Activated CD4-positive, alpha-beta T cell treated with anti-CD3 and anti-CD28 coated beads for 4 hours (primary cell): ENCODE results near the gene LRRC4.

ENCODE experiments used
- DNase-seq, 2 donors: peaks; one replicate each; pipeline ENCODE4 v3.0.0-alpha.2; 2020

Gene LRRC4

DNA sequence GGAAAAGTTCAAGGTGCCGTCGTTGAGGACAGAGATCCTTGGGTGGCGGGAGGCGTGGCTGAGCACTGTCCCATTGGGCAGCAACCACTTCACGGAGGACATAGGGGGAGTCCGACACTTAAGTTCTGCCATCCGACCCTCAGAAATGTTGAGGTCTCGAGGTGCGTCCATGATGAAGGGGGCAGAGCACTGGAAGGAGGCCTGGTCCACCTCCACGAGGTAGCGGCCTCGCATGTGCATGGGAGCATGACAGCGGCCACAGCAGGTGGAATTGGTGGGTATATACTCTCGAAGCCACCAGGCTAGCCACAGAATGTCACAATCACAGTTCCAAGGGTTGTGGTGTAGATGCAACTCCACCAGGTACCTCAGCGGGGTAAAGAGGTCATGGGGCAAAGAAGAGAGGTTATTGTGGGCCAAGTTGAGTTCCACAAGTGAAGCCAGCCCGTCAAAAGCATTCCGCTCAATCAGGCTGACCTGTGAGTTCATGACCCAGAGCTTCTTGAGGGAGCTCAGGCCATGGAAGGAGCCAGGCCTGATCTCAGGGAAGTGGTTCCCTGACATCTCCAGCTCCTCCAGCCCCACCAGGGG is 1.7 kb downstream of the LRRC4 start:
- no peak for DNase-seq

DNA sequence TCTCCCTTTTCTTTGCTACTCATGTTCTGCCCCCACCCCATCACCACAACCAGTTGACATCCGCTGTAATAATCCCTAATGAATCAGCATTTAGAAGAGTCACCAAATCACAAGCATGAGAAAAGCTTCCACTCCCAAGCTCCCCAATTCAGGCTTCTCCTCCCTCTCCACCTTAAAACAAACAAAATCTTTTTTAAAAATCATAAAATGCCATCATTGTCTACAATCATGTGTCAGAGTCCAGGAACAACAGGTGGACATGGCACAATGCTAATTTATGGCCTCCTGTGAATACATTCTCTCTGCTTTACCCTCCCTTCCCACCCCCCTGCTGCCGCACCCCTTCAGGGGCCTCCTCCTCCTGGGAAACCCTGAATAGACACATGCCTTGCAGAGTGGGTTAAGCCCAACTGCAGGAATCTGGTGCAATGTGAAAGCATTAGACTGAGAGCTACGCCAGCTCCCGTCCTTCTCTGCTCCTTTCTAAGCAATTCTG is 3.7 kb downstream of the LRRC4 start:
- DNase-seq = no peak

DNA sequence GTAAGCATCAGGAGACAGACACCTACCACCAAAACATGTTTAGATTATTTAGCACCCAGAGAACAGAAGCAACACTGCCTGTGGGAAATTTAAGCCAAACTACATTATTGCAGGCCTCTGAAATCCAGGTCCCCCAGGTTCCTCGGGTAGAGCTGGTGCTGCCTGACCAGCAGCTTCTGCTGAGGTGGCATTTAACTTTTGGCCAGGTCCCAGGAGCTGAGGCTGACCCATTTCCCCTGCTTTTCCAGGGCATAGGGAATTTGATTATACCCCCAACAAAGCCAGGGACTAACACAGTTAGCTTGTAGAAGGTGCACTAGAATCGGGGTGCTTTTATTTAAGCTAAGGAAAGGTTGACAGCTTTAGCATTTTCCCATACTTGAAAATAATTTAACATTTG is 4.7 kb downstream of the LRRC4 start:
- no peak for DNase-seq

DNA sequence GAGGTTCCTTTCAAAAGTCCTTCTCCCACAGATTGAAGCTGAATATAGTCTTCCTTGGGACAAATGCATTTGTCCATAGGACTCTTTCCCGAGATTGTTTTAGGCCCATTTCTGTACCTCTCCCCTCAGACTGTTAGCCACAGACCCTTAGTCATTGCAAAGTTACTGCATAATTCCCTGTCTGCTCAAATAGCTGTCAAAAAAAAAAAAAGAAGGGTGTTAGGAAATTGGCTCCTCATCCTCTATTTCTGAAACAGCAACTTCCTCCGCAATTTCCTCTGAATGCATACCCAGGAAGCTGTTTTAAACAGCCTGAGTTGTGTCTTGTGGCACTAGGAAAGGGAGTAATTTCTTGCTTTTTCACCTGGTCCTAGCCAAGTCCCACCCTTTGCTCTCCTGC is 5.4 kb downstream of the LRRC4 start:
- no peak for DNase-seq

DNA sequence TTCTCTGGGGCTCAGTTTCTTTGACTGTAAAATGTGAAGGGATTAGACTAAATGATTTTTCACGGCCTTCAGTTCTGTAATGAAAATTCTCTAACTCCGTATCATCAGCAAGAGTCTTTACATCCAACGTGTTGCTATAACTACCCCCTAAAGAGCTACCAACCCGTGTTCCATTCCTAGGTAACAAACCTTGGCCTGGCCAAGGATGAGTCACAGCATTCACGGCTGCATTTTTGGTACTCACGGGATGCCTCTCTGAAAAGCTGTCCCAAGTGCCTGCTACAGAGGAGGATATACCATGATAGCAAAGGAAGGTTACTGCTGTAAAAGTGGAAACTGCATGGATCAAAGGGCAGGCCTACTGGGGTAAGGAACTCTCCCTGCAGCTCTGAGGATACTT is 5.9 kb downstream of the LRRC4 start:
- DNase-seq = no peak

DNA sequence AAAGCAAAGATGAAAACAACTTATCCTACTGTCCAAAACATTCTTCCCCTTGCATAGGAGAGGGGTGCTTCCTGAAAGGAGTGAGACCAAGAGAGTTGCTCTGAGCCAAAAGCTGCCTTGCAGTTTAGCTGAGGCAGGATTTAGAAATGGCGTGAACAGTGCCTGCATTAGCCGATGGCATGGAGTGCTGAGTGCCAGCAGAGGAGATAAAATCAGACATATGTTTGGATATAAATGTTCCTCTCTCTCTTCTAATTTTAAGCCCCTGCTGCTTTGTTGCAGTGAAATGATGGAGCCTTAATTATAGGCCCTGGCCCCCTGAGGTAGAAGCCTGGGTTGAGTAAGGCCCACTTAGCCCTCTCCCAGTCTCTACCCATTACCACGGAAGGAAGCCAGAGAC is 7.1 kb downstream of the LRRC4 start:
- DNase-seq = no peak

DNA sequence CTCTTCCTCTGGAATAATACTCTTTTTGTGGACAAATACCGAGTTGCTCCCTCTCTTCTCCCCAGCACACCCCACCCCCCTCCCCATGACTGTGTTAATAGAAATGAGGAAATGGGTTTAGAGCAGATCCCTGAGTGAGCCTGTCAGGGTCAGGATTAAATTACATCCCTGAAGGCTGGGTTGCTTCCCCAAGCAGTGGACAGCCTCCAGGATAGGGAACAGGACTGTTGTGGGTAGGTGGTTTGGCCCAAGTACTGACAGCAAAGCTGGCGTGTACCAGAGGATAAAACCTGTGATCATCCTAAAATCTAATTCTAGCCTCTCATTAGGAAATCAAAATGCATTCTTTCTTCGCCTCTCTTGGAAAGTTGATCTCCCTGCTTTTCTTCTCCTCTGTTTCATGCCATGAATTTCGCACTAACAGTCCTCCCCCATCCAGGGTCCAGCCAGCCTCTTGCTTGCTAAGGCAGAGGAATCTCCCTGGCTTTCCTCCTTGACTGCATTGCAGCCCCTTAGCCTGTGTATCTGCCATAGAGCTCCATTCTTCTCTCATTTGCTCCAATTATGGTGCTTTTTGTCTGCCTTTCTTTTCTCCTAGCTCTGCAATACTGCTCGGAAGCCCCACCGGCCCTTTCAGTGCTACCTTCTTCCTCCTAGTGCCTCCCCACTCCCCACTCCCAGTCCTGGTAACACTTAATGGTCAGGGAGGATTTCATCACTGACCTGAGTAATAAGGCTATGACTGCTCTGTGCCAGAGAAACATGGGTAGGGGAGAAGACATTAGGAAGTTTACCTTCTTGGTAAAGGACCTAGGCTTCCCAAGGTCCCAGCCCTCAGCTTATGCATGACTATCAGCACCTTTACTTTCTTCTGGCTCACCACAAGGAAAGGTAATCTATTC is 8.4 kb downstream of the LRRC4 start:
- DNase-seq = no peak

DNA sequence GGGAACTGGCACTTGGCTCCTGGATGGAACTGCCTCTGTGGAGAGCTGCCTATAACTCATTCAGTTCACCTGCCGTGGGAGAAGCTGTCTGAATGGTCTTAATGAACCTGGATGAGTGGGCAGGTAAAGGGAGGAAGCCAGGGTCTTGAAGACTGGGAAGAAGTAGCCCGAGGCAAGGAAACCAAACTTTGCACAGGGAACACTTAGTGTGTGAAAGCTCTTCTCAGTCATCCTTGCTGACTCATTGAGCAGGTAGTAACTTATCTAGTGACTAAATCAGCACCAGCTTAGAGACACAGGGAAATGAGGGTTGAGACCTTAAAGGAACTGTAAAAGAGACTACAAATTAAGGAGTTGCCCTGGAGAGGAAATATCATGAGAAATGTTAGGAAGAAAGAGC is 9.9 kb downstream of the LRRC4 start:
- no peak for DNase-seq

DNA sequence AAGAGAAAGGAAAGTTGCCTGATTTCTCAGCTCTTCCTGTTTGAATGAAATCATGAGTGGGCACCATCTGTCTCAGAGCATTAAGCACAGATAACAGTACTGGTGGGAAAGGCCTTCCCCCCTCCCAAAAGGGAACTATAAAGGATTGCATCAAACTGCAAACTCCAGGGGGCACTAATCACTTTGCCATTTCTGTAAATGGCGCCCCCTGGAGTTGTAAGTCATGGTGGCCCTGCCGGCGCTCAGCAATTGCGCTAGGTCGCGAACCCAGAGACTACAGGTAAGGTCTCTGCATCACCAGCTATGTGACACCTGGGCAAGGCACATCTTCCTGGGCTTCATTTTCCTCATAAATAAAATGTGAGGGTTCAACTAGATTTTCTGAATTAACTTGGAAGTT is 11.1 kb downstream of the LRRC4 start:
- no peak for DNase-seq

DNA sequence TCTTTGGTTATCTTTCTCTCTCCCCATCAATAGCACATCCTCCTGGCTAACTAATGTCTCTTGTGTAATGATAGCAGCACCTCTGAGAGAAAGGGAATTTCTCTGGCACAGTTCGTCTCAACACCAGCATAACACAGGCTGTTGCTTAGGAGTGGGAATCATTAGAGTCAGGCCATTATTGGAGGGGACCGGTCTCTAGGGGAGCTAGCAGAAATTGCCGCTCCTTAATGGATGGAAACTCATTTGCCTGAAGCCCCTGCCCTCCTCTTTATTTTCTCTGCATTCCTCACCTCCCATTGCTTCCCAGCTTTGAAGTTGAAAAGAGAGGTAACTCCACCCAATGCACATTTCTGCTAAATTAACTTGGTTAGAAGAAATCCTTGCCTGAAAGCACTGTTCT is 11.9 kb downstream of the LRRC4 start:
- DNase-seq = no peak

DNA sequence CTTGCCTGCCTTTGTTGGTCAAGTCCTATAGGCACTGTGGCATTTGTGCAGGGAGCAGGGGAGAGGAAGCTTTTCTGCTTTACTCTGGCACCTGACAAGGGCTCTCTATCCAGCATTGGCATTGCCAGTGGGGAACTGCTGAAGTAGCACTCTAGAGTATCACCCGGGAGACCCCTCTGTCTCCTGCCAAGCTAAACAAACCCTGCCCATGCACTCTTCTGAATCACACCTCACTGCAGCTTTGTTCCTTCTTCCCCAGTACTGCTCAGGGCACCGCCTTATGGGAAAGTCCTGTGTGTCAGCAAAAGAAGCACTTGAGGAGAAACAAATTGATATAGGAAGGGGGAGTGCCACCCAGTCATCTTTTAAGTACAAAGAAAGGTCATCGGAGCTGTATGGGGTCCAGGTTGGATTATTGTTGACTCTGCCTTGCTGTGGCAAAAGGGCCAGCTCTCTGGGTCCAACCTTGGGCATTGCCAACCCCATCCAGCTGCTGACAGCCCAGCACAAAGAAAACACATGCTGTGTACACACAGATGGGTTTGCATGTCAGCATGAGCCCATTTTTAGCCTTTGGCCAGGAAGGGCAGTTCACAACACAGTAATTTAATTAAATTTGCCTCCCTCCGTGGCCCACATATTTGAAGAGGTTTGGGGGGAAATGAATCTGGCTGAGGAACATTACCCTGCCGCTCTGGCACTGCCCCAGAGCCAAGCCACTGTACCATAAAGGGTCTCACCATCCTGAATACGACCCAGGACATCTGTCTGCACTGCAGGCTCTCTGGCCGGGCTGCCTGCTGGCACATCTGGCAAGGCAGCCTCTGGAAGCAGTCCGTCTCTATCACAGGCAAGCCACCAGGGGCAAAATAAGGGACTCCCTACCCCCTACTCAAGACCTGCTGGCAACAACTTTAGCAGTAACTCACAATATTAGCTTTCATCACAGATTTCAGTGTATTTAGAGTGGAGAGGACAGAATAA is 13.1 kb downstream of the LRRC4 start:
- DNase-seq = no peak

DNA sequence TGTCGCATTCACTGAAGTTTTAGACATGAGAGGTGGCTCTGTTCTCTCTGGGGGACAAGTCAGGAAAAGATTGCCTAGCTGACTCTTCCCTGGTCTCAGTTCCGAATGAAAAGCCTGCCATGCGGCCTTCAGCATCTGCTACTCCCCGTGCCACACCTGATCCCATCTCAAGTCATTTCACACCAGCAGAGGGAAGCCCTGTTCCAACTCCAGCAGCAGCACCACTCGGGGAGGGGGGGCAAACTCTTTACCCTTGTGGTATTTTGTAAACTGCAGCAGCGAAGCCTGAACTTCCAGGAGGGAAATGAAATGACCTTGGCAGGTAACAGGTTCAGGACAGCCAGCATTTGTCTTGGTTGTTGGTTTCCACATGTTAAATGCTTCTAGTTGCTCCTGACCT is 13.8 kb downstream of the LRRC4 start:
- DNase-seq = no peak

DNA sequence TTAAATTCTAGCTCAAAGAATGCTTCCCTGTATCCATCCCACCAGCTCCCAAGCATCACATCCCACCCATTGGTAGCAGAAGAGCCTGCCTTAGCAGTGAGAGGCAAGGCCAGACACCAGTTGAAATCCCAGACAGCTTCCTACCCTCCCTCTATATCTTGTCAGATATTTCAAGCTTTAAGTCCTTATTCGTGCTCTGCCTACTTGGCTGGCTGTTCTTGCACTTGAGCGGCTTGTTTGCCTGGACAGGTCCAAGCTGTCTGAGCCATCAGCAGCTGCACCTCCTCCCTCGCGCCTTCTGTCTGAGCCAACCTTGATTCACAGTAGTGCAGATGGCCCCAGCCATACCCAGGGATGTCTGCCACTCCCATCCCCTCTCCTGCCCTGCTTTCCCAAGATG is 16.4 kb downstream of the LRRC4 start:
- DNase-seq = no peak

DNA sequence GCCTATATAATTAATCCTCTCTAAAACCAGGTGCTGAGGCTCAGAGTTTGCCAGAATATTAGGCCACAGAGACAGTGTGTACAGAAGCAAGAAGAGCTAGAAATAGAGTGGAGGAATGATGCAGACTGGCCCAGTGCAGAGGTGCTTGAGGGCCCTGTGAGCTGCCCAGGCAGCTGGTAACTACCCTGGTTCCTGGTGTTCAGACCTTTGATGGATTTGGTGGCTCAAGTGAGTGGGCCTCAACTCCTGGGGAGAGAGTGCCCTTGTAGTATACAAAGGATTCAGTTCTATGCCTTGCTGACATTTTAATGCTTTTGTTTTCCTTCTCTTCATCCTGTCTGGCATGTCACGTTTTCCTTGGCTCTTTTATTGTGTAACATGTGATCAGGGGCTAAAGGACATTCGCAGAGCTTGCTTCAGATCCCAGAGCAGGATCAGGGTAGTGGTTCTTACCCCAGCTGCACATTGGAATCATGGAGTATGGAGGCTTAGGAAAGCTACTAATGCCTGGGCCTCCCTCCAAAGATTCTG is 20.0 kb downstream of the LRRC4 start:
- DNase-seq = no peak

DNA sequence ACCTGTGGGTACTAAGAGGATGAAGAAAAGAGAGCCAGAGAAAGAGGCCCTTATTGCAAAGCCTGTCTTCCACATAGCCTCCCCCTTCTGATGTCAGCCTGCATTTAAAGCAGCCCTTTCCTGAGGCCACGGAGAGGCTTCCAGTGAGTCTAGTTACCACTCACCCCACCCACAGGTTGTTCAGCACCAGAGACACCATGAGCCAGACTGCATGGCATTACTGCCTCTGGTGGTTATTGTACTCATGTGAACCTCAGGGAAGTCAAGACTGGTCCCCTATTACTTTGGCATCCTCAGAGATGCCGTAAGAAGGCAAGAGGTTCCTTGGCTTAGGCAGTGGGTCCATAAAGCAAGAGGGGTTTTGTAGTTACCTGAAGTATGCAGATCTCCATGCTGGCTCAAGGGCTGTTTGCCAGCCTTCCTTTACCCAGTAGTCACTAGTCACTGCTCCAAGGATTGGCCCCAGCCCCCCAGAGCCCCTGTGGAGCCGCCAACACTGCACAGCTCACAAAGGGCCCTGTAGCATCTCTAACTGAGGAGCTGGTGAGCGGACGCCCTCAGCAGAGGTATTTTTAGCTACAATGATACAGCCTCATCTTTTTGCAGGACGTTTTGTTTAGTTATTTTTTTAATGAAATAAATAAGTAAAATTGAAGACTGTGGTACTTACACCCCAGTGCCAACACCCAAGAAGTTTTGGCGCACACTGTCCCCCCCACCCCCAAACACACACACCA is 20.7 kb downstream of the LRRC4 start:
- DNase-seq = no peak

DNA sequence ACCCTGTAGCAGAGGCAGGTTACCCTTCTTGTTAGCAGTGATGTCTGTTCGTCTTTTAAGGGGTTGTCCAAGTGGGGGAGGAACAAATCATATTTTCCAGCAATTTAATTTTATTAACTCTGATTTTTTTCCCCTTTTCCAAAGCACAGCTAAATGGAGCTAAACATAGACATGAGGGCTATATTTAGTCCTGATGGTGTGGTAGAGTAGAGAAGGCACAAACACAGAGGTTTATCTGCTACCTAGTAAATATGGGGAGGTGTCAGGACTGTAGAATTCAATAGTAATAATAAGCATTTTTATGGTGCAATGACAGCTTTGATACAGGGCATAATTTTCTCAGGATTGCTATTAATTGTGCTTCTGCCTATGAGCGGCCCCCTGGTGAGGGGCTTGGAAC is 22.5 kb downstream of the LRRC4 start:
- DNase-seq = no peak

DNA sequence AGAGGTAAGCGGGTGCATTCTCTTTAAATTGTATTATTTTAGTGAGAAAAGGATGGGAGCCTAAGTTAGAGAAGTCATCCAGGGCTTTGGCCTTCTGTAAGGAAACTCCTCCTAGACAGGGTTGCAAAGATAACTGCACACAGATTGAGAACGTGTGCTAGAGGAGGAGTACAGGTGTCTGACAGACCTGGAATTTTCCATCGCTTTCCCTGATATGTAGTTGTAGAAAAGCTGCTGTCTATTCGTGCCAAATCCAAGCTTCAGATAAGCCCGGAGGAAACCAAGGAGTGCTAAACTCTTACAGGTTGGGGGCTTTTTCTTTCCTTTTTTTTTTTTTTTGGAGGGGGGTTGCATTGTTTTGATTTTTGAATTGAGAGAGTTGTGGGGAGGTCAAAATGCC is 23.1 kb downstream of the LRRC4 start:
- no peak for DNase-seq

DNA sequence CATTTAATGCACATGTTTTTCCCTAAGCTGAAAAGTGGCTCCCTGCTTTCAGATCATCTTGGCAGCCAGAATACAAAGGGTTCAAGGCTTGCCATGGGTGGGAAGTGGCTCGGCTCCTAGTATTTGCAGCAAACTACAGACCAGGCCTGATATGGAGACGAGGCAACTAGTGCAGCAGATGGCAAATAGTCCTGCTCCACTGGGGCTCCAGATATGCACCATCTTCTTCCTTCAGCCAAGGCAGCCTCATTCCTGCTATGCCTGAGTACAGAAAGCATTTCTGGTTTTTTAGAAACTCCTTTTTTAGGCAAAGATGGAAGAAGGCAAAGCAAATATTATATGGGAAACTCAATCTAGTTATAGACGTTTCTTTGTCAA is 23.9 kb downstream of the LRRC4 start:
- DNase-seq = no peak

DNA sequence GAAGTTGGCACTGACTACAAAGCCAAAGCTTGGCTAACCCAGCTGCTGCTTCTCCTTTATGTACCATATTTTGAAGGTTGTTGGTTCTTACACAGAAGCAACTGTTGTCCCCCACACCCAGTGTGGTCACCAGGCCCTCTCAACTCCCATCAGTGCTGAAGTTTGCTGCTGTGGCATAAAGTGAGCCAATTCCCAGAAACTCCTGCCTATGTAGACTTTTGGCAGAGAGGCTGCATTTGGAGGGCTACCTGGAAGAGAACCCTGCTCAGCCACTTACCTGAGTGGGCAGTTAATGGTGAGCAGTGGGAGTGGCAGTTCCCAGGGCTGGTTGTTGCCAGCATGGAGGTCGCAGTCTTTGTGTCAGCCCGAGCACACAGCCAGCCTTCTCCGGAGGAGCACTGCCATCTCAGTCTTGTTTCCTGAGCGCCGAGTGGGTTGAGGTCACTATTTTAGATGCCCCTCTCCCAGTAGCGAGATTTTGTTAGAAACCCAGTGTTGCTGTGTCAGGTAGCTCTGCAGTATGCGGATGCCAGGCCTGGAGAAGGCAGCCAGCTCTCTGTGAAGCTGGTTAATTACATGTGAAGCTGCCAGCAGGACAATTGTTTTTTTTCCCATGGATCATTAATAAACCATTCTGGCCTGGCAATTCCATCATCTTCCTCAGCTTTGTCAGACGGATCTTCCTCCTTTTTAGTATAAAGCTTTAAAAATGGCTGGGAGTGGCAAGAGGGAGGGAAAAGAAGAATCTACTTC is 24.5 kb downstream of the LRRC4 start:
- no peak for DNase-seq

DNA sequence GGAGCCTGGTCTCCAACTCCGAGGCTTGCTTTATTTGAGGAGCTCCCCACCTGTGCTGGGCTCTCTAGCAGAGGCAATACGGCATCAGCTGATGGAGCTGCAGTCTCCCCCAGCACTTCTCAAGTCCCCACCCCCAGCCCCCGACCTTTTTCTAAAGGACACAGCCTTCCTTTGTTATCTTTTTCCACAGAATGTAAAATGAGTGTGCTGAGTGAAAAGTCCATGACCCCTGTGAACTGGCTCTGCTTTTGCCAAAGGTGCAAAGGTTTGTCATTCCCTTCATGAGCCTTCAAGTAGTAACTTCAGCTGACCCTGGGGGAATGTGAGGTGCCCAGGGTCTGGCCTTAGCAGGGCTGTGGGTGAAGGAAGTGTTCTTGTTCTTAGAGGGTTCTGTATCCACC is 25.5 kb downstream of the LRRC4 start:
- no peak for DNase-seq

DNA sequence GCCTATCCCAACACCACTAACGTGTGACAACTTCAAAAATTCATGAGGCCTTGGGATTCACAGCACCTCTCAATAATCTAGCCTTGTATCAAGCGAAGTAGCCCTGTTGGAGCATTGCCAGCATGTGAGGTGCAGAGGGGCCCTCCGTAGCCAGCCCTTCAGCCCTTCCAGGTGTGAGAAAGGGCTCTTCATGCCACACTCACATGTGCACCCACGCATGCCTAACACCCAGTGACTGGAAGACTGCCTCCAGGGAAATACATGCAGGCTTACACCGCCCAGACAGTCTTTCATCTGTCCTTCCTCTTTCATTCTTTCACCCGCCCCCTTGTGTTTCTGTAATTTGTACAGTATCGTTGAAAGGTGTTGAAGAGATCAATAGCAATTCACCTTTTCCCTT is 26.1 kb downstream of the LRRC4 start:
- no peak for DNase-seq

DNA sequence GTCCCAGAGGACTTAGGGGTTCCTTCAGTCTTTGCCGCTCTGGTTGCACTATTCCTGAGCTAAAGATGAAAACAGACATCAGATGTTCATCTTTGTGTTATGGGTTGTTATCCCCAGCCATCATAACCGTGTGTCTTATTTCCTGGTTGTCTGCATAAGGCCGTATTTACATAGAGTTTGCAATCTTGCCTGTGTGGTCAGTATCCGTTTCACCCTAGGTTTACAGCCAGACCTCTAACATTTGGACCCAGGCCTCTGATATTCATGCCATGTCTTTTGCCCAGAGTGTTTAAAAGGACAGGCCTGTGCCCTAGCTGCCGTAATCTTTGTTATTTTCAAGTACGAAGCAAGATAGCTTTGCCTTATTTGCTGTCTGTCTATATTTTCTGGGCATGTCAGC is 26.6 kb downstream of the LRRC4 start:
- no peak for DNase-seq
